GM23248 (cell line): Measurements from ENCODE around the gene CADPS. TPM values are rescaled to one million over a fixed set of nuclear protein-coding genes. Genes with fewer than 3 reads are reported as not detected.

Experiments
- DNase-seq: peaks from one replicate; pipeline ENCODE4 v3.0.0-alpha.2; 2015
- H2AFZ ChIP-seq: fragments of 200-600 bp; sonication (generic); 2 replicates; pipeline ENCODE4 v1.6.1; 2016; ENCODE audit warnings: antibody characterized with exemption
- H3F3A ChIP-seq: fragments of 200-600 bp; sonication (generic); 2 replicates; pipeline ENCODE4 v1.6.1; 2016; ENCODE audit warnings: mild to moderate bottlenecking, antibody characterized with exemption, mixed run types; ENCODE audit not compliant: insufficient read depth
- H3K27ac ChIP-seq: fragments of 200-600 bp; sonication (generic); 2 replicates; pipeline ENCODE4 v1.5.1; 2016; ENCODE audit warnings: mild to moderate bottlenecking
- H3K27me3 ChIP-seq: fragments of 200-600 bp; sonication (generic); replicated peaks from 2 replicates; pipeline ENCODE4 v1.6.1; 2016; ENCODE audit warnings: mild to moderate bottlenecking; ENCODE audit not compliant: insufficient read depth
- H3K36me3 ChIP-seq: fragments of 200-600 bp; sonication (generic); 2 replicates; pipeline ENCODE4 v1.6.1; 2016; ENCODE audit warnings: low read depth, mild to moderate bottlenecking
- H3K4me1 ChIP-seq: fragments of 200-600 bp; sonication (generic); 2 replicates; pipeline ENCODE4 v1.6.1; 2016; ENCODE audit warnings: mild to moderate bottlenecking; ENCODE audit not compliant: insufficient read depth
- H3K4me2 ChIP-seq: fragments of 200-600 bp; sonication (generic); one replicate; pipeline ENCODE4 v1.6.1; 2016; ENCODE audit warnings: mild to moderate bottlenecking; ENCODE audit not compliant: unreplicated experiment
- H3K4me3 ChIP-seq: fragments of 200-600 bp; sonication (generic); 2 replicates; pipeline ENCODE4 v1.5.1; 2016; ENCODE audit warnings: mild to moderate bottlenecking
- H3K79me2 ChIP-seq: fragments of 200-600 bp; sonication (generic); 2 replicates; pipeline ENCODE4 v1.6.1; 2016; ENCODE audit warnings: mild to moderate bottlenecking; ENCODE audit not compliant: insufficient read depth
- H3K9ac ChIP-seq: fragments of 200-600 bp; sonication (generic); 2 replicates; pipeline ENCODE4 v1.6.1; 2016; ENCODE audit warnings: mild to moderate bottlenecking
- H3K9me2 ChIP-seq: fragments of 200-600 bp; sonication (generic); 2 replicates; pipeline ENCODE4 v1.6.1; 2016; ENCODE audit warnings: mixed run types, mild to moderate bottlenecking, moderate library complexity; ENCODE audit not compliant: insufficient read depth
- H3K9me3 ChIP-seq: fragments of 200-600 bp; sonication (generic); one replicate; pipeline ENCODE4 v1.6.1; 2017; ENCODE audit warnings: low read depth
- H4K20me1 ChIP-seq: fragments of 200-600 bp; sonication (generic); 2 replicates; pipeline ENCODE4 v1.6.0; 2016; ENCODE audit not compliant: insufficient read depth
- EZH2 ChIP-seq: fragments of 200-600 bp; sonication (generic); IDR thresholded peaks from 2 replicates; pipeline ENCODE4 v1.6.1; 2018; ENCODE audit warnings: antibody characterized with exemption, mild to moderate bottlenecking; ENCODE audit not compliant: insufficient read depth, poor library complexity, severe bottlenecking
- EZH2phosphoT487 ChIP-seq: fragments of 200-600 bp; sonication (generic); IDR thresholded peaks from 2 replicates; pipeline ENCODE4 v1.6.1; 2018; ENCODE audit warnings: antibody characterized with exemption, moderate library complexity, mild to moderate bottlenecking, low read depth; ENCODE audit not compliant: insufficient read depth
- WGBS, 2 experiments: methylation state at CpG; one replicate each; pipeline ENCODE4 v1.1.6; 2015 to 2017; ENCODE audit warnings: low lambda C conversion rate in 2 of 2, low coverage in 1 of 2; ENCODE audit errors: missing lambda C conversion rate in 2 of 2; 5-methylcytosine and 5-hydroxymethylcytosine counted together
- in situ Hi-C: fragments of 300-500 bp; cut with MboI; formaldehyde crosslinking; loops from 2 replicates; pipeline ENCODE4 v1.15.0; 2020
- polyA plus RNA-seq: library from polyadenylated mRNA; unstranded; fragments of >200 nt; fragmentation: Nextera tagmentation; extraction: Ambion mirVana; gene quantifications from 2 replicates; pipeline ENCODE4 v1.2.1, GENCODE V29; 2016
- total RNA-seq: library from RNA; depleted of rRNA; stranded (reverse); fragments of >200 nt; shearing (Covaris generic); gene quantifications from 2 replicates; pipeline ENCODE4 v1.2.3, GENCODE V29; 2014

The CADPS gene
- total and polyA plus RNA-seq, 2 experiments from 2014 or later, result 3.0 to 4.1 TPM

GRCh38 chr3:62625268-62625667 lies 249.9 kb downstream of the CADPS start:
- H3K27ac ChIP-seq, result no peak overlapping the region
- in situ Hi-C loops, result no loop called here
- no peaks in the 10 kb centered on the region for H3K27me3 ChIP-seq
- no peaks in the 10 kb centered on the region for H3K36me3 ChIP-seq
- H3K9ac ChIP-seq, result no peak overlapping the region
- no peak overlapping the region for H2AFZ ChIP-seq
- no peaks in the 10 kb centered on the region for H4K20me1 ChIP-seq
- no peak overlapping the region for H3K4me2 ChIP-seq
- no peaks in the 10 kb centered on the region for H3K79me2 ChIP-seq
- no peak for TF ChIP-seq EZH2phosphoT487
- no peak for TF ChIP-seq EZH2
- DNase-seq, result no peak
- H3K9me3 ChIP-seq, result no peaks in the 10 kb centered on the region
- no peaks in the 10 kb centered on the region for H3K9me2 ChIP-seq
- H3K4me1 ChIP-seq, result no peaks in the 10 kb centered on the region
- no peak overlapping the region for H3K4me3 ChIP-seq
- WGBS, 2 experiments, result 49% methylated on average over 6 of the region's 6 CpGs
- H3F3A ChIP-seq, result no peaks in the 10 kb centered on the region

DNA sequence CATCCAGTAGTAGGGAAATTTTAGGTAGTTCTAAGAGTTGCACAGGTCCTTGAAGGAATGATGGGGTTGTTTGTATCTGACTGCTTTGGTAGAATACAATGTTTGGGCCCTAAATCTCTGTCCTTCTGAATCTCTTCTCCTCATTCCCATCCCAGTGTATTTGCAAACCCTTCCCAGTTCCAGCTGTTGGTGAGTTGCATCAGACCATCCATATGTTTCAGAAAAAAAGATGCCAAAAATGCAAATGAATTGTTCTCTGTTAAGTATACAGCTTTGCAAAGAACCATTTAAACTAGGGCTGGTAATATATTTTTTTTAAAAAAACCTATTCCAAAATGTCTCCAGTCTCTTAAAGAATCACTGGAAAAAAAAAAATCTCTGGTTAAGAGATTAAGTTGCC lies 251.0 kb downstream of the CADPS start:
- H3K27ac ChIP-seq, result no peak overlapping the region
- 0 out of 2 replicates have a peak overlapping the region, but pooled peaks have one; percentile 7 for H2AFZ ChIP-seq
- H3K9me2 ChIP-seq, result no peaks in the 10 kb centered on the region
- TF ChIP-seq EZH2, result no peak
- no peak for TF ChIP-seq EZH2phosphoT487
- H3K9me3 ChIP-seq, result no peaks in the 10 kb centered on the region
- no peak for DNase-seq
- no peak overlapping the region for H3K4me3 ChIP-seq
- no peak overlapping the region for H3K4me2 ChIP-seq
- H3K79me2 ChIP-seq, result no peaks in the 10 kb centered on the region
- in situ Hi-C loops, result loop anchor here (25.0 kb wide), 1 partner anchor 1188 kb away; the partner anchor contains the start of gene C3orf49
- no peak overlapping the region for H3K9ac ChIP-seq
- no peaks in the 10 kb centered on the region for H3F3A ChIP-seq
- no peaks in the 10 kb centered on the region for H3K27me3 ChIP-seq
- H3K4me1 ChIP-seq, result no peaks in the 10 kb centered on the region
- no peaks in the 10 kb centered on the region for H3K36me3 ChIP-seq
- H4K20me1 ChIP-seq, result no peaks in the 10 kb centered on the region

DNA sequence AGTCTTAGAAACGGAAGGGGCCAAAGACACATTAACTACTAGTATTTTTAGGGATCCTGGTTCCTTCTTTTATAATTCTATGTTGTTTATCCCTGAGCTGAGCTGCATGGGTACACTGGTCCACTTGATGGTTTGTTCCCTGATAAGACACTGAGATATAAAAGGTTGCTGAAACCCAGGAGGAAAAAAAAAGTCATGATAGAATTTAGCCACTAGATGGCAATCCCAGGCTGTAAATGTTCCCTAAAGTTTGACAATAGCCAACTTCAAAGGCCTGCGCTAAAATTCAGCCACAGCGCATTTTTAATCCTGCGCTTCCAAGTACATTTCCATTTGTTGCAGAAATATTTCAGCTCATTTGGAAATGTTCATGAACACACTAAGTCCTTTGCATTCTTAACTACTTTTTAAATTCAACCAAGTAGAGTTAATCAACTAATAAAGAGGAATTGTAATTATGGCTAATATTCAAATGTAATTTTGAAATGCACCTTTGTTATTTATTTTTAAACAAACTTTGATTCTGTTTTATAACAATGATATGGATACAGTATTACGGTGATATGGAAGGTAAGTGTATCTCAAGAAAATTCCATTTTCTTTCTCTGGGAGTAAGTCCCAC lies 252.6 kb downstream of the CADPS start:
- H3K4me3 ChIP-seq, result no peak overlapping the region
- no peak overlapping the region for H2AFZ ChIP-seq
- in situ Hi-C loops, result loop anchor here (25.0 kb wide), 1 partner anchor 1190 kb away; the partner anchor contains the start of gene C3orf49
- H3K79me2 ChIP-seq, result no peaks in the 10 kb centered on the region
- no peaks in the 10 kb centered on the region for H3K9me2 ChIP-seq
- no peak overlapping the region for H3K9ac ChIP-seq
- 51 to 52% methylated on average over 5 of the region's 5 CpGs for WGBS, 2 experiments
- DNase-seq, result peak; percentile 68
- TF ChIP-seq EZH2 (no peak), EZH2phosphoT487 (no peak)
- H3K4me1 ChIP-seq, result no peaks in the 10 kb centered on the region
- H3K27ac ChIP-seq, result no peak overlapping the region
- H3K9me3 ChIP-seq, result no peaks in the 10 kb centered on the region
- no peaks in the 10 kb centered on the region for H4K20me1 ChIP-seq
- no peaks in the 10 kb centered on the region for H3K36me3 ChIP-seq
- H3F3A ChIP-seq, result no peaks in the 10 kb centered on the region
- H3K27me3 ChIP-seq, result no peaks in the 10 kb centered on the region
- H3K4me2 ChIP-seq, result no peak overlapping the region

DNA sequence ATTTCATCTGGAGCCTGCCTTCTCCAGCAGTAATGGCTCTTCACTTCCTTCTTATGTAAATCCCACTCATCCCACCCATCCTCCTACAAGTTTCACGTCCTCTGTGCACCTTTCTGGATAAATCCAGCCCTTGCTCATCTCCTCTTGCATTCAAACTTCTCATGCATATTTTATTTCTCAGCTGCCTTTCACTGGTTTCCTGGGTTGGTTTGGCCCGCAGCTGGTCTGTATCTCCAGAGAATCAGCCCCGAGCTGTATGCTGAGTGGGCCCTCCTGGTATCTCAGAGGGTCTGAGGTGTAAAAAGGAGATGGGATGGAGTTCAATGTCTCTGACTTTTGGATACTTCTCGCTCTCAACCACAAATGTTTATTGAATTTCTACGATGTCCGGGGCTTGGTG lies 253.3 kb downstream of the CADPS start:
- no peak for DNase-seq
- Histone ChIP-seq H3K79me2 (no peaks in the 10 kb centered on the region), H2AFZ (no peak overlapping the region), H3K4me3 (no peak overlapping the region), H3K9ac (no peak overlapping the region), H3K9me2 (no peaks in the 10 kb centered on the region), H3F3A (no peaks in the 10 kb centered on the region), H3K27me3 (no peaks in the 10 kb centered on the region), H3K36me3 (no peaks in the 10 kb centered on the region), H3K27ac (no peak overlapping the region), H3K9me3 (no peaks in the 10 kb centered on the region), H3K4me2 (no peak overlapping the region), H3K4me1 (no peaks in the 10 kb centered on the region), H4K20me1 (no peaks in the 10 kb centered on the region)
- in situ Hi-C loops, result loop anchor here (25.0 kb wide), 1 partner anchor 1190 kb away; the partner anchor contains the start of gene C3orf49
- TF ChIP-seq EZH2phosphoT487 (no peak), EZH2 (no peak)
- 79 to 82% methylated on average over 6 of the region's 6 CpGs for WGBS, 2 experiments
